Ascending aorta (tissue), 2 donors: Measurements from ENCODE around the gene CREB3L2. TPM values are rescaled to one million over a fixed set of nuclear protein-coding genes. Genes with fewer than 3 reads are reported as not detected.
A peak's percentile ranks its signal among the peaks of the same experiment; 100 is the strongest.

ENCODE experiments used
- DNase-seq, 2 donors: peaks; one replicate each; pipeline ENCODE4 v3.0.0-alpha.2; 2019; ENCODE audit warnings: low spot score in 2 of 2
- H3K27ac ChIP-seq, 2 donors: fragments of 200-600 bp; sonication (generic); one replicate each; pipeline ENCODE4 v1.5.1; 2016 to 2017; ENCODE audit warnings: mild to moderate bottlenecking in 1 of 2
- H3K27me3 ChIP-seq: fragments of 200-600 bp; sonication (generic); one replicate; pipeline ENCODE4 v1.5.1; 2017
- H3K36me3 ChIP-seq, 2 donors: fragments of 200-600 bp; sonication (generic); one replicate each; pipeline ENCODE4 v1.5.1; 2016
- H3K4me1 ChIP-seq, 2 donors: fragments of 200-600 bp; sonication (generic); one replicate each; pipeline ENCODE4 v1.5.1; 2016 to 2017; ENCODE audit warnings: mild to moderate bottlenecking in 1 of 2
- H3K4me3 ChIP-seq, 2 donors: fragments of 200-600 bp; sonication (generic); one replicate each; pipeline ENCODE4 v1.5.1; 2016 to 2017; ENCODE audit warnings: mild to moderate bottlenecking in 1 of 2
- H3K9me3 ChIP-seq, 2 donors: fragments of 200-600 bp; sonication (generic); one replicate each; pipeline ENCODE4 v1.5.1; 2016
- CTCF ChIP-seq, 3 experiments: fragments of 200-600 bp in 2 of 3; fragments of 450-650 bp in 1 of 3; sonication (generic) in 2 of 3; IDR thresholded peaks; one replicate each; pipeline ENCODE4 v1.5.1; 2016 to 2019; ENCODE audit warnings: antibody characterized with exemption in 3 of 3, mild to moderate bottlenecking in 1 of 3, moderate library complexity in 1 of 3
- intact Hi-C: fragments of 100-400 bp; cut with DNase I; formaldehyde crosslinking; loops from one replicate; pipeline ENCODE4 v1.15.1; 2023
- total RNA-seq: library from RNA; depleted of rRNA; stranded (reverse); fragments of >200 nt; gene quantifications from one replicate; pipeline ENCODE4 v1.1.0, GENCODE V29; 2016

Gene CREB3L2
- total RNA-seq, 1 donor from 2014 or later = 38.5 TPM

DNA sequence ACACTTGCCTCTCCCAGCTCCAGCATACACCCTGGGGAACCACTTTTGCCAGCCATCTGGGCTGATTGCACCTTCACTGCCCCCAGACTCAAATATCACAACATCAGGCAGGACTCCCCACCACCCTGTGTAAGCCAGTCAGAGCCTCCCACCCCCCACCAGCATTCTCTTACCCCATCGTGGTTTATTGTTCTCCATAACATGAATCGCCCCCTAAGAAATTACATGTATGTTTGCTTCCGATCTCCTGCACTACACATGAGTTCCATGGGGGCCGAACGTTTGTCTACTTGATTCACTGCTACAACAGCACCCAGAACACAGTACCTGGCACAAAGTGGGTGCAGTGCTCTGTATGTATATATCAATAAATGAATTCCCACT lies 39.4 kb downstream of the CREB3L2 start:
- peak overlapping the region; percentile 58 to 69 for H3K27ac ChIP-seq
- peaks cover 0 to 5% of the 10 kb centered on the region in 2 donors for H3K36me3 ChIP-seq
- intact Hi-C loops = no loop called here
- DNase-seq = no peak
- no peak for TF ChIP-seq CTCF (IDR thresholded peaks at IDR 0.05)
- peaks cover 1 to 40% of the 10 kb centered on the region in 2 donors for H3K4me1 ChIP-seq
- no peaks in the 10 kb centered on the region for H3K9me3 ChIP-seq
- no peak overlapping the region for H3K4me3 ChIP-seq
- no peaks in the 10 kb centered on the region for H3K27me3 ChIP-seq

DNA sequence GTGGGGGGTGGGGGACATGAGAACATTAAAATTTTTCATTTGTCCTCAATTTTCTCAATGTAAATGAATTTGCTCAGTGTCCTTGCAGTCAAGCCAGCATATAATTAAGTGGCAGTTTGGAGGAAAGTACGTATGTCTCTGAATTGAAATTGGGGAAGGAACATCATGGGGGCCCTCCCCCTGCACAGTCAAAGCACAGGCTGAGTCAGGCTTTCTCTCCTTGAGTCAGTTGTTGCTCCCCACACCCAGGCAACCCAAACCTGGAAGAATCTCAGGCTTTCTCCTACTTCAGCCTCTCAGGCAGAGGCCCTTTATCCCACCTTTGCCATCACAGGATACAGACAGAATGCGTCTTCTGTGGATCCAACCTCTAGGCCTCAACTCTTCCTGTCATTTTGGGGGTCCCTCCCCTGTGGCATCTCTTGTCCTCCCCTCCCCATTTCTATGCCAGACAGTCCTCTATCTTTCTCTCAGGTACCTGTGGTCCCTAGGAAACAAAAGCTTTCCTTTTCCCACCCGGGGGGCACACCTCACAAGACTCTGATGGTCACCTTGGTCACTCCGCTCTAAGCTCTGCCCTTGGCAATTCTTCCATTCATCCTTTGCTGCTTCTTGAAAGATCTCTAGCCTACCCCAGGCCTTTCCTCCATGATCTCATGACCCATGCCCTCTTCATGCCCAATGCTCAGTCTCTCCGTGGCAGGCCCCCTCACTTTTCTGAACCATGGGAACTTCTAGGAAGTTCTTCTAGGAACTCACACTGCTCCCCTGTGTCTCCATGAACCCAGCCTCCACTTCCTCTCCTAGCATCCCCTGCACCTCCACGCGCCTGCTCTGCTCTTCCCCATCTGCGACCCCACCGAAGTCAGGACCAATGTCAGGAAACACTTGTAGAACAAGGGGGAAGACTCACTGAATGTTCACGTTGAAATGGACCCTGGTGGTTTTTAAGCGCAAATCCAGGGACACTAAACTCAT lies 40.4 kb downstream of the CREB3L2 start:
- Histone ChIP-seq H3K36me3 (peaks cover 0 to 5% of the 10 kb centered on the region in 2 donors), H3K9me3 (no peaks in the 10 kb centered on the region), H3K4me1 (peaks cover 3 to 36% of the 10 kb centered on the region in 2 donors), H3K4me3 (no peak overlapping the region), H3K27me3 (no peaks in the 10 kb centered on the region), H3K27ac (peak overlapping the region; percentile 58 to 69)
- intact Hi-C loops = no loop called here
- DNase-seq = no peak
- TF ChIP-seq CTCF (IDR thresholded peaks at IDR 0.05) = no peak

- no peak for TF ChIP-seq CTCF (IDR thresholded peaks at IDR 0.05)
- DNase-seq = no peak
- Histone ChIP-seq H3K27ac (peak overlapping the region in 1 of 2 donors; percentile 78), H3K36me3 (peaks cover 0 to 5% of the 10 kb centered on the region in 2 donors), H3K27me3 (no peaks in the 10 kb centered on the region), H3K9me3 (no peaks in the 10 kb centered on the region), H3K4me3 (no peak overlapping the region), H3K4me1 (peaks cover 3 to 44% of the 10 kb centered on the region in 2 donors)
- intact Hi-C loops = no loop called here
Measured at GRCh38 chr7:137960020-137960419, 41.9 kb downstream of the CREB3L2 start.

GRCh38 chr7:137958470-137959431 lies 43.1 kb downstream of the CREB3L2 start:
- intact Hi-C loops = loop anchor here (5.0 kb wide), 1 partner anchor 34 kb away; no protein-coding TSS in a partner anchor
- peaks cover 7 to 50% of the 10 kb centered on the region in 2 donors for H3K4me1 ChIP-seq
- peak overlapping the region; percentile 78 to 79 for H3K27ac ChIP-seq

More at GRCh38 chr7:137958470-137959431, 43.1 kb downstream of the CREB3L2 start:
- no peaks in the 10 kb centered on the region for H3K9me3 ChIP-seq
- TF ChIP-seq CTCF (IDR thresholded peaks at IDR 0.05) = no peak
- no peak overlapping the region for H3K4me3 ChIP-seq
- DNase-seq = no peak
- peaks cover 0 to 5% of the 10 kb centered on the region in 2 donors for H3K36me3 ChIP-seq
- H3K27me3 ChIP-seq = no peaks in the 10 kb centered on the region
